Endothelial cell (in vitro differentiated cells): ENCODE measurements around the gene AGPAT4. TPM values are rescaled to one million over a fixed set of nuclear protein-coding genes. Genes with fewer than 3 reads are reported as not detected.

Experiments
- DNase-seq: peaks from one replicate; pipeline ENCODE4 v3.0.0; 2021; ENCODE audit warnings: low spot score
- H3K27ac Mint-ChIP-seq: one replicate; pipeline ENCODE4 v1.8.0; 2021; ENCODE audit warnings: mixed read lengths, inconsistent platforms; ENCODE audit not compliant: unreplicated experiment
- H3K27me3 Mint-ChIP-seq: one replicate; pipeline ENCODE4 v1.8.0; 2021; ENCODE audit warnings: mild to moderate bottlenecking, moderate library complexity, mixed read lengths, inconsistent platforms; ENCODE audit not compliant: unreplicated experiment
- H3K36me3 Mint-ChIP-seq: one replicate; pipeline ENCODE4 v1.8.0; 2021; ENCODE audit warnings: mild to moderate bottlenecking, low read depth, mixed read lengths, inconsistent platforms; ENCODE audit not compliant: unreplicated experiment
- H3K4me1 Mint-ChIP-seq: one replicate; pipeline ENCODE4 v1.8.0; 2021; ENCODE audit warnings: mild to moderate bottlenecking, mixed read lengths, inconsistent platforms; ENCODE audit not compliant: unreplicated experiment
- H3K4me3 Mint-ChIP-seq: one replicate; pipeline ENCODE4 v1.8.0; 2021; ENCODE audit warnings: mild to moderate bottlenecking, mixed read lengths, inconsistent platforms; ENCODE audit not compliant: unreplicated experiment
- H3K9me3 Mint-ChIP-seq: one replicate; pipeline ENCODE4 v1.8.0; 2021; ENCODE audit warnings: mixed read lengths, inconsistent platforms; ENCODE audit not compliant: unreplicated experiment
- CTCF ChIP-seq: fragments of 200-600 bp; sonication (generic); IDR thresholded peaks from one replicate; pipeline ENCODE4 v1.5.0; 2021; ENCODE audit warnings: antibody characterized with exemption; ENCODE audit not compliant: unreplicated experiment
- total RNA-seq: library from RNA; stranded (reverse); fragmentation: NEBNext Ultra II Directional; extraction: Animal tissue kit (Norgen Biotek cat#: 25700); gene quantifications from one replicate; pipeline ENCODE4 v1.2.1, GENCODE V29; 2021; ENCODE audit not compliant: unreplicated experiment

The AGPAT4 gene
- total RNA-seq, 1 donor from 2014 or later: 25.2 TPM

- Mint-ChIP-seq H3K27ac (no peak overlapping the region), H3K4me1 (peaks cover 7% of the 10 kb centered on the region), H3K27me3 (peaks cover 1% of the 10 kb centered on the region), H3K9me3 (no peaks in the 10 kb centered on the region), H3K36me3 (peaks cover 15% of the 10 kb centered on the region), H3K4me3 (peak overlapping the region; percentile 8)
- DNase-seq: no peak
- no peak for TF ChIP-seq CTCF
Measured at GRCh38 chr6:161088676-161089328, 185.1 kb downstream of the AGPAT4 start.

DNA sequence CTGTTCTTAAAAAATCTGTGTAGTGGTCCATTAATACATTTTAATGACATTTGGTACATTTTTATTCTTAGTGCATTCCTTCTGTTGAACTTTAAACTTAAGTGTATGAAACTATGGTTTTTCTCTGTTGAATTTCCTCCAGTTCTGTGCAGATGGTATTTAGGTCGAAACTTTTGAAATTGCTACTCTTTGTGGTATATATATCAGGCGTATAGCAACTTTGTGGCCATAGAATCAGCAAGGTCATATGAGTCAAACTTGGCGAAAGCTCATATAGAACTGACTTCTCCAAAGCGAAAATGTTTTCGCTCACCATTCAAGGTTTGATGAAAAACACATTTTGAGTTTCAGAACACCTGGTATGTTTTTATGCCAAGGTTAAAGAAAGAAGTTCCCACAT lies 188.6 kb downstream of the AGPAT4 start:
- H3K4me1 Mint-ChIP-seq: peaks cover 7% of the 10 kb centered on the region
- no peak for DNase-seq
- no peak for TF ChIP-seq CTCF
- no peak overlapping the region for H3K27ac Mint-ChIP-seq
- H3K9me3 Mint-ChIP-seq: no peaks in the 10 kb centered on the region
- H3K36me3 Mint-ChIP-seq: peaks cover 15% of the 10 kb centered on the region
- H3K4me3 Mint-ChIP-seq: no peak overlapping the region
- H3K27me3 Mint-ChIP-seq: no peaks in the 10 kb centered on the region

GRCh38 chr6:161082215-161082614 lies 191.6 kb downstream of the AGPAT4 start:
- TF ChIP-seq CTCF: no peak
- DNase-seq: no peak
- Mint-ChIP-seq H3K36me3 (peaks cover 3% of the 10 kb centered on the region), H3K27ac (no peak overlapping the region), H3K4me3 (no peak overlapping the region), H3K9me3 (no peaks in the 10 kb centered on the region), H3K27me3 (no peaks in the 10 kb centered on the region), H3K4me1 (peaks cover 7% of the 10 kb centered on the region)

GRCh38 chr6:161080263-161080970 lies 193.4 kb downstream of the AGPAT4 start:
- no peak for TF ChIP-seq CTCF
- Mint-ChIP-seq H3K4me1 (peaks cover 7% of the 10 kb centered on the region), H3K36me3 (peaks cover 3% of the 10 kb centered on the region), H3K27ac (no peak overlapping the region), H3K27me3 (no peaks in the 10 kb centered on the region), H3K9me3 (no peaks in the 10 kb centered on the region), H3K4me3 (no peak overlapping the region)
- no peak for DNase-seq
